SH-SY5Y (cell line): ENCODE measurements around the gene AMIGO3.

Experiments
- GATA2 ChIP-seq: IDR thresholded peaks from 2 replicates; pipeline ENCODE4 v1.6.1; 2011; ENCODE audit warnings: mild to moderate bottlenecking, low read depth, low read length
- GATA3 ChIP-seq: IDR thresholded peaks from 2 replicates; pipeline ENCODE4 v1.6.1; 2011; ENCODE audit warnings: low read depth, mild to moderate bottlenecking, low read length, moderate library complexity

AMIGO3 gene

GRCh38 chr3:49732597-49732996 lies 13.1 kb upstream of the AMIGO3 start:
- TF ChIP-seq GATA3 (no peak), GATA2 (no peak)

- TF ChIP-seq GATA2 (no peak), GATA3 (no peak)
These were observed 10.6 kb upstream of the AMIGO3 start for GRCh38 chr3:49729966-49730609.

- TF ChIP-seq GATA2, result no peak
- no peak for TF ChIP-seq GATA3
These were observed 8.5 kb upstream of the AMIGO3 start for GRCh38 chr3:49727924-49728361.

- TF ChIP-seq GATA3 (no peak), GATA2 (no peak)
These were observed 7.9 kb upstream of the AMIGO3 start for GRCh38 chr3:49727154-49727923.

GRCh38 chr3:49725906-49726681 lies 6.6 kb upstream of the AMIGO3 start:
- TF ChIP-seq GATA2, result no peak
- TF ChIP-seq GATA3, result no peak

GRCh38 chr3:49724586-49724985 lies 5.1 kb upstream of the AMIGO3 start:
- TF ChIP-seq GATA3 (no peak), GATA2 (no peak)

- TF ChIP-seq GATA3 (no peak), GATA2 (no peak)
These were observed 4.4 kb upstream of the AMIGO3 start, which contains the start of gene GMPPB for GRCh38 chr3:49723628-49724551. Gene GMPPB, minus strand, starts transcription at chr3:49723951. Its CDS starts 225 bp downstream, at chr3:49723726.

- TF ChIP-seq GATA2 (no peak), GATA3 (no peak)
These were observed 3.8 kb upstream of the AMIGO3 start for GRCh38 chr3:49723296-49723627.

- no peak for TF ChIP-seq GATA3
- no peak for TF ChIP-seq GATA2
These were observed 3.4 kb upstream of the AMIGO3 start for GRCh38 chr3:49722896-49723295.

GRCh38 chr3:49721896-49722781 lies 2.7 kb upstream of the AMIGO3 start:
- TF ChIP-seq GATA3 (no peak), GATA2 (no peak)

GRCh38 chr3:49721596-49721895 lies 2.1 kb upstream of the AMIGO3 start:
- TF ChIP-seq GATA2 (no peak), GATA3 (no peak)

GRCh38 chr3:49720855-49721595 lies 1.5 kb upstream of the AMIGO3 start:
- TF ChIP-seq GATA2 (no peak), GATA3 (no peak)

- TF ChIP-seq GATA3, result no peak
- no peak for TF ChIP-seq GATA2
These were observed 648 bp downstream of the AMIGO3 start for GRCh38 chr3:49718858-49719213.
